ENCODE measurements around the gene YIPF2.
A peak's percentile ranks its signal among the peaks of the same experiment; 100 is the strongest.
"Not testable (repeated sequence)": the region's sequence is repeated elsewhere in the genome, so short reads cannot be mapped to it uniquely, and the experiment has no call there.

Gene YIPF2

GRCh38 chr19:10928563-10929401, at the start of gene YIPF2, which contains the start of gene TIMM29:
Gene YIPF2, minus strand, starts transcription at chr19:10928639. Its CDS starts 229 bp downstream, at chr19:10928410.
Gene TIMM29, plus strand, starts transcription at chr19:10928811. Its CDS starts 12 bp downstream, at chr19:10928823.
- DNase-seq = peak; percentile 96 to 98

DNA sequence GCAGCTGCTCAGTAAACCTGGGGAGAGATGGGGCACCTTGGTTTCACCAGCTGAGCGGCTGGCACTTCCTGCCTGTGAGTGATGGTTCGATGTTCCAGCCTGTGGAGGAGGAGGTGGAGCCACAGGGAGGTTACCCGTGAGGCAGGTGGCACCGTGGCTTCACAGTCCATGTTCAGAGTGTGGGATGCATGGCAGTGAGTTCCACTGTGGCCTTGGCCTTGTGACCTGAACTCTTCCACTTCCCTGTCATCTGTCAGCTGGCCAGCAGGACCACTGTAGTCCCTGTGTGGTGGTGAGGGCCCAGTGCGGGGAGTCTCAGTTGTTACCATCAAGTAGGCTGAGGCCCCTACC, 49.3 kb upstream of the YIPF2 start:
- no peak for DNase-seq

- DNase-seq = no peak
Observed at GRCh38 chr19:10976131-10976892, 47.9 kb upstream of the YIPF2 start.

DNA sequence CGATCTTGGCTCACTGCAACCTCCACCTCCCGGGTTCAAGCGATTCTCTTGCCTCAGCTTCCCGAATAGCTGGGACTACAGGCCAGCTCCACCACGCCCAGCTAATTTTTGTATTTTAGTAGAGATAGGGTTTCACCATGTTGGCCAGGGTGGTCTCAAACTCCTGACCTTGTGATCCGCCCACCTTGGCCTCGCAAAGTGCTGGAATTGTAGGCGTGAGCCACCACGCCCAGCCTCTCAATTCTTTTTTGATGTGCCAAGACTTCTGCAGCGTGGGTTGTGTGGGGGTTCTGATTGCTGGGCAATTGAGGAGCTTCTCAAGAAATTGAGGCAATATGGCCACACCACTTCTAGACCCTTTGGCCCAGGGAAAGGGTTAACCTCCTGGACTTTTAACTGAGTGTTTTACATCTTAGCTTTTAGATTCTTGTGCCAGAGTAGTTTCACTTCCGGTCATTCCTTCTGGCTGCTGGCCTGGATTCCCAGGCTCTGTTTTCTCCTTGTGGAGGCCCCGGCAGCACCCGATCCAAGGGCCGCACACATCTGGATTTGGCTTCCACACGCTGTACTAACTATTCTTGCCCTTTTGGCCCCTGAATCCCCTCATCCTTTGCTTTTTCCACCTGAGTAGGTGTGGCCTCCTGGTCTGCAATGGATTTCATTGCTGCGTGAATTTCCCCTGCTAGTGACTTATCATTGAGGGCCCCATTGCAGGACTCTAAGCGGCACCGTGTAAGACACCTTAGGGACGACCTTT, 47.1 kb upstream of the YIPF2 start:
- no peak for DNase-seq

- DNase-seq = no peak
Observed at GRCh38 chr19:10971107-10971726, 42.8 kb upstream of the YIPF2 start.

DNA sequence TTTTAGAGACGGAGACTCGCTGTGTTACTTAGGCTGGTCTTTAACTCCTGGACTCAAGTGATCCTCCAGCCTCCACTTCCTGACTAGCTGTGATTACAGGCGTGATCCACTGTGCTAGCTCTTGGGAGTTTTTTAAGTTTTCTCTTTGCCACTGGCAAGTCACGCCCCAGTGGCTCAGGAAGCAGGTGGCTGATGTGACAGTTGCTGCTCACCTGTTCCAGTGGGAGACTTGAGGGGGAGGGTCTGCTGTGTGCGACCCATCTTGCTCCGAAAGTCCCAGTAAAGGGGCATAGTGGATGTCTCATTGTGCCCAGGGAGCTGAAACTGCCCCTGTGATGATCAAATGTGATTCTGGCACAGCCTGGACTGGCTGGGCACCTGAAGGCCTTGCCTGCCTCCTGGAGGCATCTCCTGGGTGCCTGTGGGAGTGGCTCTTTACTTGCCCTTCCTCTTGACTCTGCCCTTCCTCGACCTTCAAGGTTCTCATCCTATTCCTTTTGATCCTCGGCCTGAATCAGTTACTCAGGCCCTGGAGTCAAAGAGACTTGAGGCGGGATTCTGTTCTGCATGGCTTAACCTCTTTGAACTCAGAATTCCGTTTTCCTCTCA, 40.2 kb upstream of the YIPF2 start:
- no peak for DNase-seq

- no peak for DNase-seq
Observed at GRCh38 chr19:10966809-10967208, 38.4 kb upstream of the YIPF2 start.

GRCh38 chr19:10965398-10965797, 37.0 kb upstream of the YIPF2 start:
- DNase-seq = no peak

- no peak for DNase-seq
Observed at GRCh38 chr19:10964903-10965302, 36.5 kb upstream of the YIPF2 start.

DNA sequence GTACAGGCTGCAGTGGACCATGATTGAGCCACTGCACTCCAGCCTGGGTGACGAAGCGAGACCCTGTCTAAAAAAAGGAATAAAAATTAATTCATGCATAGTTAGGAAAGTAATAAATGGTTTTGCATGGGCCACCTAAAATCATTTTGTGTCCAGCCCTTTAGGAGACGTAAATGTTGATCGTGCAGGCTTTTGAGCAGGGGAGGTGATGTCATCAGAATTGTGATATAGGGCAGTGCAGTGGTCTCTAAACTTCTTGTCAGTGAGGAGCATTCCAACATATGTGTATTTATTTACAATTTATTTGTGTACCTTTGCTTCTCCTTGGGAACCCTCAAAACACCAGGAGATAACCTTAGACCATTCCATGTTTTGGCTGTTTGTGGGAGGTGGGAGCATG, 35.4 kb upstream of the YIPF2 start:
- DNase-seq = no peak

DNA sequence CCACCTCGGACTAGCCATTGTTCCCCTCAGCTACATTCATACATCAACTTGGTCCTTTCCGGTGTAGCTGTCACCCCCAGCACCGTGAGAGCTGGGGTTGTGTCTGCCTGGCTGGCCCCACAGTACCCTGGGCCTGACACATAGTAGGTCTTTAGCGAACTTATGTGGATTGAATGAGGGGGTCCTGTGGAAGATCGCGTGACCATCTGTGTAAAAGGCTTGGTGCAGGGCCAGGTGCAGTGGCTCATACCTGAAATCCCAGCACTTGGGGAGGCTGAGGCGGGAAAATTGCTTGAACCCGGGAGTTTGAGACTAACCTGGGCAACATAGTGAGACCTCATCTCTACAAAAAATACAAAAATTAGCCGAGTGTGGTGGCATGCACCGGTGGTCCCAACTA, 34.4 kb upstream of the YIPF2 start:
- no peak for DNase-seq

GRCh38 chr19:10961073-10961860, 32.8 kb upstream of the YIPF2 start:
- peak; percentile 35 to 44 for DNase-seq

DNA sequence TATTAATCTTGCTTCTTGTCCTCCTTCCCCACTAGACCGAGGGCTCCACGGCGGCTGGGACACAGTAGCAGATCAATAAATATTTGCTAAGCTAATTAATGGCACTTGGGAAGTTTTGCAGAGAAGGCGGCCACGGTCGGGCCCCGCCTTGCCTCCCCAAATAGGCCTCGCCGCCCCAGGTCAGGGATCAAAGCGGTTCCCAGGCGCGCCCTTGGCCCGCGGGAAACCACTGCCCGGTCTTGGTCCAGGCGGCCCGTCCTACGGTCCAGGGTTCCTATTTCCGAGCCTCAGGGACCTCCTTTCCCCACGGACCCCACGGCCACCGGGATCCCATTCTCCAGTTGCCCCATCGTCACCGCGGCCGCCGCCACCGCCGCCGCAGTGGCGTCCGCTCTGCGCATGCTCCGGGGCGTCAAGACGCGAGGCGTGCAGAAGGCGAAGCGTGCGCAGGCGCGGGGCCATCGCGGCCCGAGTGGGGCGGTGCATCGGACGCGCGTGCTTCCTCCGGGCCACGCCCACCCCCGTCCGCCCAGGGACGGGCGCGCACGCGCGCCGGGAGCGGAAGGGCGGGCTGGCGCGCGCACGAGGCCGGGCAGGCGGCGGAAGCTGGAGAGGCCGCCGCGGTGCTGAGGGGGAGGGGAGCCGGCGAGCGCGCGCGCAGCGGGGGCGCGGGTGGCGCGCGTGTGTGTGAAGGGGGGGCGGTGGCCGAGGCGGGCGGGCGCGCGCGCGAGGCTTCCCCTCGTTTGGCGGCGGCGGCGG, 32.1 kb upstream of the YIPF2 start, which contains the start of gene SMARCA4:
SMARCA4 (plus strand) TSS at position 717 of the 759 bp plus-strand sequence. CDS start 23,122 bp downstream, outside the sequence.
- DNase-seq = peak; percentile 97

- not testable (repeated sequence) for DNase-seq
Observed at GRCh38 chr19:10959277-10959968, 31.0 kb upstream of the YIPF2 start.

DNA sequence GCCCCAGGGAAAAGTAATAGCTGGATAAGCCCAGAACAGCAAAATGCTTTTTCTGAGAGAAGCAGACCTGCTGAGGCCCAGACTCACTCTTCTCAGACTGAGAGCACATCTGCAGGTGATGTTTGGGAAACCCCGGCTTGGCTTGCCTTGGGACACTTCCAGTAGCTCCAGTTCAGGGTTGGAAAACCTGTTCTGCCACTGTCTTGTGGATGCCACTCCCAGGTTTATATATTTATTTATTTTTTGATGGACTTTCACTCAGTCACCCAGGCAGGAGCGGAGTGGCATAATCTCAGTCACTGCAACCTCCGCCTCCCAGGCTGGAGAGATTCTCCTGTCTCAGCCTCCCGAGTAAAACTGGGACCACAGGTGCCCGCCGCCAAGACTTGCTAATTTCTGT, 24.4 kb upstream of the YIPF2 start:
- DNase-seq = no peak

GRCh38 chr19:10946958-10947657, 18.7 kb upstream of the YIPF2 start:
- DNase-seq = no peak

DNA sequence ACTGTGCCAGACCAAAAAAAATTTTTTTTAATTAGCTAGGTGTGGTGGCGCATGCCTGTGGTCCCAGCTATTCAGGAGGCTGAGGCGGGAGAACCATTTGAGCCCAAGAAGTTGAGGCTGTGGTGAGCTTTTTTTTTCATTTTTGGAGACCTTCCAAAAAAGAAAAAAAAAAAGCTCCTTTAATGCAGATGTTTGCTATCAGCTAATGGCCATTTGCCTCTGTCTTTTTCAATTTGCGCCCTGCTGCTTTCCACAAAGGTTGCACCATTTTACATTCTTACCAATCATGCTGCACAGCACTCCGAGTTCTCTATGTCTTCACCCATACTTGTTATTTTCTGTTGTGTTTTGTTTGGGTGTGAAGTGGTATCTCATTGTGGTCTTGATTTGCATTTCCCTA, 16.8 kb upstream of the YIPF2 start:
- DNase-seq = no peak

DNA sequence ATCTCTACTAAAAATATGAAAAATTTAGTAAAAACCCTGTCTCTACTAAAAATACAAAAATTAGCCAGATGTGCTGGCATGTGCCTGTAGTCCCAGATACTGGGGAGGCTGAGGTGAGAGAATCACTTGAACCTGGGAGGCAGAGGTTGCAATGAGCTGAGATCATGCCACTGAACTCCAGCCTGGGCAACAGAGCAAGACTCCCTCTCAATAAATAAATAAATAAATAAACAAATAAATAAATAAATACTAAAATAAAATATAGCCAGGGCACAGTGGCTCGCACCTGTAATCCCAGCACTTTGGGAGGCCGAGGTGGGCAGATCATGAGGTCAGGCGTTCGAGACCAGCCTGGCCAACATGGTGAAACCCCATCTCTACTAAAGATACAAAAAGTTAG, 15.0 kb upstream of the YIPF2 start:
- not testable (repeated sequence) for DNase-seq

GRCh38 chr19:10941649-10942048, 13.2 kb upstream of the YIPF2 start:
- not testable (repeated sequence) for DNase-seq

Data from activated CD4-positive, alpha-beta T cell treated with anti-CD3 and anti-CD28 coated beads, Interleukin-2, amount 50 U/mL, for 48 hours (primary cell).